Uterus (tissue), 4 donors: Measurements from ENCODE around the gene SLC18A2. TPM values are rescaled to one million over a fixed set of nuclear protein-coding genes. Genes with fewer than 3 reads are reported as not detected.
"Not testable (repeated sequence)": the region's sequence is repeated elsewhere in the genome, so short reads cannot be mapped to it uniquely, and the experiment has no call there.

ENCODE experiments used
- DNase-seq, 2 donors: peaks; one replicate each; pipeline ENCODE4 v3.0.0-alpha.2; 2019 to 2020
- H3K27ac ChIP-seq, 2 donors: fragments of 200-600 bp; sonication (generic); 1 replicate in 1 of 2; 2 replicates in 1 of 2; pipeline ENCODE4 v1.5.1; 2016 to 2018
- H3K27me3 ChIP-seq, 2 donors: fragments of 200-600 bp; sonication (generic); one replicate each; pipeline ENCODE4 v1.5.1; 2018 to 2019; ENCODE audit warnings: control low read depth in 1 of 2
- H3K36me3 ChIP-seq, 2 donors: fragments of 200-600 bp; sonication (generic); one replicate each; pipeline ENCODE4 v1.5.1; 2019; ENCODE audit warnings: control low read depth in 1 of 2
- H3K4me1 ChIP-seq, 2 donors: fragments of 200-600 bp; sonication (generic); one replicate each; pipeline ENCODE4 v1.5.1; 2018 to 2019; ENCODE audit warnings: control low read depth in 1 of 2
- H3K4me3 ChIP-seq, 2 donors: fragments of 200-600 bp; sonication (generic); 1 replicate in 1 of 2; 2 replicates in 1 of 2; pipeline ENCODE4 v1.5.1; 2018 to 2019; ENCODE audit warnings: mild to moderate bottlenecking in 1 of 2
- H3K9me3 ChIP-seq, 2 donors: fragments of 200-600 bp; sonication (generic); one replicate each; pipeline ENCODE4 v1.5.1; 2019; ENCODE audit warnings: control low read depth in 1 of 2
- CTCF ChIP-seq, 4 experiments: fragments of 200-600 bp in 2 of 4; fragments of 450-650 bp in 2 of 4; sonication (generic) in 2 of 4; IDR thresholded peaks; one replicate each; pipeline ENCODE4 v1.5.1; 2016 to 2019; ENCODE audit warnings: antibody characterized with exemption in 4 of 4, mild to moderate bottlenecking in 2 of 4, moderate library complexity in 1 of 4
- POLR2A ChIP-seq, 2 donors: fragments of 450-650 bp; IDR thresholded peaks; one replicate each; pipeline ENCODE4 v1.6.1; 2016; ENCODE audit warnings: antibody characterized with exemption in 2 of 2, mild to moderate bottlenecking in 1 of 2, moderate library complexity in 1 of 2
- intact Hi-C: fragments of 100-400 bp; cut with DNase I; formaldehyde crosslinking; loops from one replicate; pipeline ENCODE4 v1.15.1; 2023; ENCODE audit warnings: low total_unique reads
- total RNA-seq, 4 donors: library from RNA; depleted of rRNA in 3 of 4; stranded (reverse); fragments of >200 nt in 3 of 4; gene quantifications; one replicate each; pipeline versions ENCODE4 v1.1.0 to v1.2.4, GENCODE V29; 2014 to 2023
- donor health status: DM: yes; HTN: yes; CAD: no.

Gene SLC18A2
- total RNA-seq, 4 donors from 2014 or later: 0.26 to 2.6 (median 0.70) TPM

DNA sequence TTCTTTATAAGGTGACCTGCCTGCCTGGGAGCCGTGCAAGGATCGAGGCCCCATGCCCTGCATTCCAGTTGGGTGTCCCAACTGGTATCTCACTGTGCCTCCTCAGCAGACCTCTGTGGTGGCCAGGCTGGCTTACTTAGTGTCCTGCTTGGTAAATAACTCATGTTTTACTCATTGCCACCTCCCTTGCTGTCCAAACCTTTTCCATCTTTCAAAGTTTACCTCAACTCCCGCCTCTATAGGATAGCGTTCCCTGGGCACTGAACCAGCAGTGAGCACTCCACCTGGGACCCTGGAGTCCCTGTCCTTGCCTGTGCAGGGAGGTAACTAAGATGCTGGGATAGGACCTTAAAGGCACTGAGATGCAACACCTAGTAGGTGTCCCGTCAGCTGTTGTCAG is 33.6 kb downstream of the SLC18A2 start:
- Histone ChIP-seq H3K4me1 (no peaks in the 10 kb centered on the region), H3K4me3 (no peak overlapping the region), H3K27ac (no peak overlapping the region), H3K9me3 (no peaks in the 10 kb centered on the region), H3K27me3 (no peaks in the 10 kb centered on the region), H3K36me3 (no peaks in the 10 kb centered on the region)
- TF ChIP-seq CTCF (IDR thresholded peaks at IDR 0.05) (no peak), POLR2A (IDR thresholded peaks at IDR 0.05) (no peak)
- no peak for DNase-seq
- intact Hi-C loops: no loop called here

DNA sequence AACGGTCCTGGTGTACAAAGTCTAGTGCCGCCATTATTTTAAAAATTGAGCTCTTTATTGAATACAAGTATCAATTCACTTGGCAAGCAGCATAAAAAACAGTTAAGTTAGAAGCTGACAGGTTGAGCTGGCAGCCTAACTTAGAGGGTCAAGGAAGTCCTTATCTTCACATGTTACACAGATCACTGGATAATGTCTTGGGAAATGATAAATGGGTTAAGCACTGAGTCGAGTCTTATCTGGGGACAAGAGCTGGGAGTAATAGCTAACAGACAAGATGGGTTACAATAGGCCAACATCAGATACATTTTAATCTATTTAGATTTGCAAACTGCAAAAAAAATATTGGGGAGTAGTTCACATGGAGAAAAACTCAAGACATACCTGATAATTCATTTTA is 34.2 kb downstream of the SLC18A2 start:
- no peaks in the 10 kb centered on the region for H3K36me3 ChIP-seq
- TF ChIP-seq POLR2A (IDR thresholded peaks at IDR 0.05): no peak
- no peak for TF ChIP-seq CTCF (IDR thresholded peaks at IDR 0.05)

DNA sequence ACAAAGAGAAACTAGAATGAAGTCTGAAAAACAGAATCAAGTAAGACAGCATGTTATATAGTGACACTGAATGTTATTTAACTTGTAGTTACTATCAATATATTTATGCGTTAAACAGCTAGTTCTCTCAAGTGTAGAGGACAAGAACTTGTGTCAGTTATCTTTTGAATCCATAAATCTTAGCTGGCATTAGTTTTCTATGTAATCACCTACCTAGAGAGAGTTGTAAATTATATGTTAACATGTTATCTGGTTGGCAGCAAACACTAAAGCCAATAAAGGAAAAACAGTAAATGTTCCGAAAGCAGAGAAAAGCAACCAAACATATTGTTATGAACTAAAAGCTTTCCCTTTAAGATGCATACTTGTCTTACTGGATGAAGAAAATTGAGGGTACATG is 36.8 kb downstream of the SLC18A2 start:
- TF ChIP-seq POLR2A (IDR thresholded peaks at IDR 0.05) (no peak), CTCF (IDR thresholded peaks at IDR 0.05) (no peak)
- H3K4me1 ChIP-seq: no peaks in the 10 kb centered on the region
- H3K9me3 ChIP-seq: no peaks in the 10 kb centered on the region
- H3K4me3 ChIP-seq: no peak overlapping the region
- no peak for DNase-seq
- no peak overlapping the region for H3K27ac ChIP-seq
- intact Hi-C loops: no loop called here
- no peaks in the 10 kb centered on the region for H3K36me3 ChIP-seq
- H3K27me3 ChIP-seq: no peaks in the 10 kb centered on the region

More for the DNA sequence above, 34.2 kb downstream of the SLC18A2 start:
- Histone ChIP-seq H3K27me3 (no peaks in the 10 kb centered on the region), H3K4me1 (no peaks in the 10 kb centered on the region), H3K4me3 (no peak overlapping the region), H3K27ac (no peak overlapping the region), H3K9me3 (no peaks in the 10 kb centered on the region)
- intact Hi-C loops: no loop called here
- DNase-seq: no peak

DNA sequence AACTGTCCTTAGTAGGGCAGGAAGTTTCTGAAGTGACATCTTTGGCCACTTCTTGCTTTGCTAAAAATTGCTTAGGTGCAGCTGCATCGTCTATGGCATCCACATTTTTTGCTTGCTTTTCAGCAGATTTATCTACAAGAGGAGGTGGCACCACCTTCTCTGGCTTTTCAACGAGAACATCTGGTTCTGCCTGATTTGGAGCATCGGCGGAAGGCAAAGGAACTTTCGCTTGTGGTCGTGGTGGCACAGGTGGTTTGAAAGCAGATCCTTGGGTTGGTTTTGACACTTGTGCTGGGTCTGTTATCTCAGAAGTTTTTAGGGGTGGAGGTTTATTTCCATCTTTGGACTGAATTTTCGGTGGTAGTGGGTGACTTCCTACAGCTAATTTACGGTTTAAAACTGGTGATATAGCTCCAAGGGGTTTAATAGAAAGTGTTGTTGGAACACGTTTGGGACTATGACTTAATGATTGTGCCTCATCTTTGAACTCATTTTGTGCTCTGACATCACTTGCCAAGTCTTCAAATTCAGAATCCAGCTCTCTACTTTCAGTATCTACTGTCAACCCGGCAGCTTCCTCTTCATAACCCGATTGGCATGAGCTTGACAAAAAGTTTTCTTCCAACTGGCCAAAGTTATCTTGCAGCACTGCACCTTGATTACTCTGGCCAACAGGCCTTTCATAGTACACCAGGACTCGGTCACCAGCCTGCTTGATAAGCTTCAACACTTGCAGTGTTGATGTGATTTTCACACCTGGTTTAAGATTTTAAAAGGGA is 44.0 kb downstream of the SLC18A2 start:
- intact Hi-C loops: no loop called here
- Histone ChIP-seq H3K4me1 (no peaks in the 10 kb centered on the region), H3K36me3 (no peaks in the 10 kb centered on the region), H3K27ac (no peak overlapping the region), H3K27me3 (no peaks in the 10 kb centered on the region), H3K4me3 (no peak overlapping the region), H3K9me3 (no peaks in the 10 kb centered on the region)
- DNase-seq: no peak
- TF ChIP-seq POLR2A (IDR thresholded peaks at IDR 0.05) (no peak), CTCF (IDR thresholded peaks at IDR 0.05) (no peak)

DNA sequence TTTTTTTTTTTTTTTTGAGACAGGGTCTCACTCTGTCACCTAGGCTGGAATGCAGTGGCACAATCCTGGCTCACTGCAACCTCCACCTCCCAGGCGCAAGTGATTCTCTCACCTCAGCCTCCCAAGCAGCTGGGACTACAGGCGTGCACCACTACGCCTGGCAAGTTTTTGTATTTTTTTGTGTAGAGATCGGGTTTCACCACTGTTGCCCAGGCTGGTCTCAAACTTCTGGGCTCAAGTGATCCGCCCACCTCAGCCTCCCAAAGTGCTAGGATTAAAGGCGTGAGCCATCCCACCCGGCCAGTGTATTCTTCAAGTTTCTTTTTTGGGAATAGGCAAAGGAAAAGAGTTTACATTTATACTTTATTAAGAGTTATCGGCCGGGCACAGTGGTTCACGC is 50.0 kb downstream of the SLC18A2 start:
- intact Hi-C loops, DNase-seq, H3K36me3 ChIP-seq, H3K27ac ChIP-seq, H3K4me3 ChIP-seq, H3K27me3 ChIP-seq, H3K4me1 ChIP-seq, H3K9me3 ChIP-seq: not testable (repeated sequence)
